ENCODE data around the gene CCDC40. TPM values are rescaled to one million over a fixed set of nuclear protein-coding genes. Genes with fewer than 3 reads are reported as not detected.

The CCDC40 gene
- total and polyA plus RNA-seq, 9 of the 15 experiments (the other 6 are each of a cell fraction or from before 2014, with no cell fraction given), result 0.07 to 0.33 TPM; not detected in 7

DNA sequence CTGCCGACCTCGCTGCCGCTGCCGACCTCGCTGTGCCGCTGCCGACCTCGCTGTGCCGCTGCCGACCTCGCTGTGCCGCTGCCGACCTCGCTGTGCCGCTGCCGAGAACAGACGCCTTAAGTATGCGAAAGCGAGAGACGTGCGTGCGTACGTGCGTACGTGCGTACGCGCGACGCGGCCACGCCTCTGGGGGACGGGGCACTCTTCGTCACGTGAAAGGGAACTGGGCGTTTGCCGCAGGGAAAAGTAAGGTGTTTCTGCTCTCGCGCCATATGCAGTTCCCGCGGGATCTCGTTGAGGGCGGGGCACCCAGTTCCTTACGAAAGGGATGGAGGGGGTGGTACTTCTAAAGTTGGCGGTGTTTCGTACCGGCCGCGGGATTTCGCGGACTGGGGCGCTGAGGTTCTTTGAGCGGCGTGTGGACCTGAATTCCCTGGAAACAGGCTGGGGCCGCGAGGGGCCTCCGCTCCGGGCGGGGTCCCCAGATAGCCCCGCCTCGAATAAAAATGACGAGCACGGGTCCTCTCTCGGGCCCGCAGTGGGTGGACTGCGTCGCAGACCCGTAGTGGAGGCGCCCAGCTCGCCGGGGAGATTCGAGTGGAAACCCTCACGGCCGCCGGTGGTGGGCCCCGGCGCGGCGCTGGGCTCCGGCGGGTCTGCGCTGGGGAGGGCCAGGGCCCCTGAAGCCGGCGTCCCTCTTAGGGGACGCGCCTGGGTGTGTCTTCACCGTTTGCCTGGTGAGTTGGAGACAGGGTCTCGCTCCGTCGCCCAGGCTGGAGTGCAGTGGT is 110.8 kb downstream of the CCDC40 start, which contains the start of gene EIF4A3 (continued):
- TF ChIP-seq, protein P1, sequence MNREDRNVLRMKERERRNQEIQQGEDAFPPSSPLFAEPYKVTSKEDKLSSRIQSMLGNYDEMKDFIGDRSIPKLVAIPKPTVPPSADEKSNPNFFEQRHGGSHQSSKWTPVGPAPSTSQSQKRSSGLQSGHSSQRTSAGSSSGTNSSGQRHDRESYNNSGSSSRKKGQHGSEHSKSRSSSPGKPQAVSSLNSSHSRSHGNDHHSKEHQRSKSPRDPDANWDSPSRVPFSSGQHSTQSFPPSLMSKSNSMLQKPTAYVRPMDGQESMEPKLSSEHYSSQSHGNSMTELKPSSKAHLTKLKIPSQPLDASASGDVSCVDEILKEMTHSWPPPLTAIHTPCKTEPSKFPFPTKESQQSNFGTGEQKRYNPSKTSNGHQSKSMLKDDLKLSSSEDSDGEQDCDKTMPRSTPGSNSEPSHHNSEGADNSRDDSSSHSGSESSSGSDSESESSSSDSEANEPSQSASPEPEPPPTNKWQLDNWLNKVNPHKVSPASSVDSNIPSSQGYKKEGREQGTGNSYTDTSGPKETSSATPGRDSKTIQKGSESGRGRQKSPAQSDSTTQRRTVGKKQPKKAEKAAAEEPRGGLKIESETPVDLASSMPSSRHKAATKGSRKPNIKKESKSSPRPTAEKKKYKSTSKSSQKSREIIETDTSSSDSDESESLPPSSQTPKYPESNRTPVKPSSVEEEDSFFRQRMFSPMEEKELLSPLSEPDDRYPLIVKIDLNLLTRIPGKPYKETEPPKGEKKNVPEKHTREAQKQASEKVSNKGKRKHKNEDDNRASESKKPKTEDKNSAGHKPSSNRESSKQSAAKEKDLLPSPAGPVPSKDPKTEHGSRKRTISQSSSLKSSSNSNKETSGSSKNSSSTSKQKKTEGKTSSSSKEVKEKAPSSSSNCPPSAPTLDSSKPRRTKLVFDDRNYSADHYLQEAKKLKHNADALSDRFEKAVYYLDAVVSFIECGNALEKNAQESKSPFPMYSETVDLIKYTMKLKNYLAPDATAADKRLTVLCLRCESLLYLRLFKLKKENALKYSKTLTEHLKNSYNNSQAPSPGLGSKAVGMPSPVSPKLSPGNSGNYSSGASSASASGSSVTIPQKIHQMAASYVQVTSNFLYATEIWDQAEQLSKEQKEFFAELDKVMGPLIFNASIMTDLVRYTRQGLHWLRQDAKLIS (CRISPR knock-in tag; IDR thresholded peaks at IDR 0.05), result 0 out of 2 replicates have a peak, but pooled peaks have one; percentile 23
- TF ChIP-seq OTX1 (CRISPR knock-in tag; IDR thresholded peaks at IDR 0.05), result no peak
- TF ChIP-seq, protein P2, sequence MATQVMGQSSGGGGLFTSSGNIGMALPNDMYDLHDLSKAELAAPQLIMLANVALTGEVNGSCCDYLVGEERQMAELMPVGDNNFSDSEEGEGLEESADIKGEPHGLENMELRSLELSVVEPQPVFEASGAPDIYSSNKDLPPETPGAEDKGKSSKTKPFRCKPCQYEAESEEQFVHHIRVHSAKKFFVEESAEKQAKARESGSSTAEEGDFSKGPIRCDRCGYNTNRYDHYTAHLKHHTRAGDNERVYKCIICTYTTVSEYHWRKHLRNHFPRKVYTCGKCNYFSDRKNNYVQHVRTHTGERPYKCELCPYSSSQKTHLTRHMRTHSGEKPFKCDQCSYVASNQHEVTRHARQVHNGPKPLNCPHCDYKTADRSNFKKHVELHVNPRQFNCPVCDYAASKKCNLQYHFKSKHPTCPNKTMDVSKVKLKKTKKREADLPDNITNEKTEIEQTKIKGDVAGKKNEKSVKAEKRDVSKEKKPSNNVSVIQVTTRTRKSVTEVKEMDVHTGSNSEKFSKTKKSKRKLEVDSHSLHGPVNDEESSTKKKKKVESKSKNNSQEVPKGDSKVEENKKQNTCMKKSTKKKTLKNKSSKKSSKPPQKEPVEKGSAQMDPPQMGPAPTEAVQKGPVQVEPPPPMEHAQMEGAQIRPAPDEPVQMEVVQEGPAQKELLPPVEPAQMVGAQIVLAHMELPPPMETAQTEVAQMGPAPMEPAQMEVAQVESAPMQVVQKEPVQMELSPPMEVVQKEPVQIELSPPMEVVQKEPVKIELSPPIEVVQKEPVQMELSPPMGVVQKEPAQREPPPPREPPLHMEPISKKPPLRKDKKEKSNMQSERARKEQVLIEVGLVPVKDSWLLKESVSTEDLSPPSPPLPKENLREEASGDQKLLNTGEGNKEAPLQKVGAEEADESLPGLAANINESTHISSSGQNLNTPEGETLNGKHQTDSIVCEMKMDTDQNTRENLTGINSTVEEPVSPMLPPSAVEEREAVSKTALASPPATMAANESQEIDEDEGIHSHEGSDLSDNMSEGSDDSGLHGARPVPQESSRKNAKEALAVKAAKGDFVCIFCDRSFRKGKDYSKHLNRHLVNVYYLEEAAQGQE (IDR thresholded peaks at IDR 0.05; ENCODE audit: borderline replicate concordance), result peak; percentile 30; the same call in 1 of the 2 replicates
- TF ChIP-seq, protein P2 (CRISPR knock-in tag; IDR thresholded peaks at IDR 0.05; ENCODE audit: low read depth), result no peak
- TF ChIP-seq ZNF41 (CRISPR knock-in tag; conservative IDR thresholded peaks at IDR 0.05), result no peak
- TF ChIP-seq MCM2 (IDR thresholded peaks at IDR 0.05; ENCODE audit: low read depth), result no peak
- TF ChIP-seq HNRNPL (IDR thresholded peaks at IDR 0.05; ENCODE audit: low read depth, low read length), result no peak
- no peak for TF ChIP-seq ZKSCAN8 (CRISPR knock-in tag; IDR thresholded peaks at IDR 0.05)
- TF ChIP-seq ZNF589 (CRISPR knock-in tag; IDR thresholded peaks at IDR 0.05; ENCODE audit: low read depth), result no peak
- TF ChIP-seq ZNF3 (CRISPR knock-in tag; IDR thresholded peaks at IDR 0.05), result no peak
- peak; percentile 86; the same call in 1 of the 2 replicates for TF ChIP-seq FOXP1 (CRISPR knock-in tag; IDR thresholded peaks at IDR 0.05)
- no peak for TF ChIP-seq MEF2D (tag; conservative IDR thresholded peaks at IDR 0.05; ENCODE audit: low read depth)
- TF ChIP-seq SUPT5H (IDR thresholded peaks at IDR 0.05), result peak; percentile 80
- TF ChIP-seq IFI16 (CRISPR knock-in tag; IDR thresholded peaks at IDR 0.05), result no peak
- no peak for TF ChIP-seq KLF16 (IDR thresholded peaks at IDR 0.05)
- TF ChIP-seq CHCHD3 (CRISPR knock-in tag; IDR thresholded peaks at IDR 0.05), result no peak

Measured in K562 (cell line).